ENCODE measurements around the gene CARM1. TPM values are rescaled to one million over a fixed set of nuclear protein-coding genes. Genes with fewer than 3 reads are reported as not detected.

Gene CARM1
- total and polyA plus RNA-seq, 2 donors (not counting 1 experiment from before 2014, with no cell fraction given), result 33.0 to 34.3 TPM

DNA sequence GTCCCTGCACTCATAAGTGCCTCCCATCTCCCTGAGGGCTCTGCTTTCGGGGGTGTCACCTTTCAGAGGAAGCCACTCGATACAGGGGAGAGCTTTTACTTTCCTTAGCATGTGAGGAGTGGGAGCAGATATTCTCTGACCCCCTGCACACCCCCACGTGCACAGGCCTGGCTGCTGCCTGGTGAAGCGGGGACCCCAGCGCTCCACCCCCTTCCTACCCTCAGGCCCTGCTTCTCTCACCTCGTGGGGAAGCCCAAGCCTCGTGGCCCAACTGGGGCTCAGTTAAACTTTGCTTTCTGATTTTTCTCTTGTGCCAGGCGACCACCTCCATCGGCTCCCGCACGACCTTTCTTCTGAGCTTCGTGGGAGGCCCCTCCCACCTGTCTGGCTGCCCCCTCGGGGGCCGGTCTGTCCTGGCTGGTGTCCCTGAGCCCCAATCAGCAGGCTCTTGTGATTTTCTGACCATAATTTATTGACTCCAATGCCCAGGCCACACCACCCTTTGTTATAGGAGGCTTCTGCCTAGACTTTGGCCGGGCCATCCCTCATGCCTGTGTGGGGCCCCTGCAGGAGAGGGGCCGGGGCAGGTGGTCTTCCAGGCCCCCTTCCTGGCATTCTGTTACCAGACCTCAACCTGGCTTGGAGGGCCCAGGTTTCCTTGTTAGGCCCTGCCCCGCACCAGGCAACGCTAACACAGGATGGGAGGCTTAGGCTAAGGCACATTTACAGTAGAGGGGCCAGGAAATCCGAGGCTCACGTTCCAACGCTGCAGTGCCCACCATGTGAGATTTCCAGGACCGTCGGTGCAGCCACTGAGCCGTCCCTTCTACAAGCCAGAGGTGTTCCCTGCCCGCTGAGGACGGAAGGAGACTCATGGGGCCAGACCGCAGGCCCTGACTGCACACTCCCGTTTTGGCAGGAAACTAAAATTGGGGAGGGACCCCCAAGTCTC, 39.1 kb upstream of the CARM1 start:
- CTCF ChIA-PET, result no interaction called here

GRCh38 chr19:10832939-10833296, 38.4 kb upstream of the CARM1 start:
- Histone ChIP-seq H3K4me1 (ENCODE audit: control insufficient read depth in 2 of 2, insufficient read depth in 2 of 2, low read length in 2 of 2) (peaks cover 7 to 17% of the 10 kb centered on the region in 2 donors), H4K20me1 (ENCODE audit: control insufficient read depth, insufficient read depth, low read length, poor library complexity, severe bottlenecking) (peaks cover 7% of the 10 kb centered on the region), H3K9me3 (ENCODE audit: control extremely low read depth in 1 of 3, control insufficient read depth in 2 of 3, insufficient read depth in 1 of 3, low read length in 2 of 3) (peaks cover 0 to 21% (median 9%) of the 10 kb centered on the region in 3 donors), H3K4me3 (ENCODE audit: control extremely low read depth in 1 of 5, extremely low read depth in 1 of 5, insufficient read depth in 1 of 5, low read depth in 2 of 5, low read length in 4 of 5) (no peak overlapping the region), H3K4me2 (replicated peaks; ENCODE audit: low read depth, low read length, poor library complexity, severe bottlenecking) (no peak overlapping the region), H3K27me3 (replicated peaks in 1 of 4; ENCODE audit: control extremely low read depth in 1 of 4, control insufficient read depth in 3 of 4, insufficient read depth in 4 of 4, low read length in 3 of 4) (no peaks in the 10 kb centered on the region), H3K27ac (ENCODE audit: low read length in 2 of 2) (no peak overlapping the region), H3K79me2 (ENCODE audit: control insufficient read depth, insufficient read depth, low read length) (no peaks in the 10 kb centered on the region), H2AFZ (ENCODE audit: insufficient read depth, low read depth, low read length, poor library complexity, severe bottlenecking) (no peak overlapping the region), H3K36me3 (replicated peaks in 1 of 2; ENCODE audit: control extremely low read depth in 1 of 2, control insufficient read depth in 1 of 2, extremely low read depth in 1 of 2, insufficient read depth in 2 of 2, low read length in 1 of 2) (peaks cover 0 to 25% of the 10 kb centered on the region in 2 experiments), H3K9ac (ENCODE audit: low read length) (no peak overlapping the region)
- 94% methylated on average over 18 of the region's 20 CpGs for WGBS (ENCODE audit: insufficient coverage)
- no peak for DNase-seq
- ChIA-PET POLR2A (no interaction called here), CTCF (interaction anchor here (5.0 kb wide), 1 partner anchor 33 kb away, joined by 62 read pairs; no protein-coding TSS in a partner anchor)
- H3K27me3 Mint-ChIP-seq, result no peaks in the 10 kb centered on the region
- intact Hi-C loops (cut with micrococcal nuclease), result no loop called here
- ATAC-seq (ENCODE audit: low read depth), result no peak
- peak overlapping the region; percentile 67 for H3K27ac Mint-ChIP-seq
- TF ChIP-seq, protein P1, sequence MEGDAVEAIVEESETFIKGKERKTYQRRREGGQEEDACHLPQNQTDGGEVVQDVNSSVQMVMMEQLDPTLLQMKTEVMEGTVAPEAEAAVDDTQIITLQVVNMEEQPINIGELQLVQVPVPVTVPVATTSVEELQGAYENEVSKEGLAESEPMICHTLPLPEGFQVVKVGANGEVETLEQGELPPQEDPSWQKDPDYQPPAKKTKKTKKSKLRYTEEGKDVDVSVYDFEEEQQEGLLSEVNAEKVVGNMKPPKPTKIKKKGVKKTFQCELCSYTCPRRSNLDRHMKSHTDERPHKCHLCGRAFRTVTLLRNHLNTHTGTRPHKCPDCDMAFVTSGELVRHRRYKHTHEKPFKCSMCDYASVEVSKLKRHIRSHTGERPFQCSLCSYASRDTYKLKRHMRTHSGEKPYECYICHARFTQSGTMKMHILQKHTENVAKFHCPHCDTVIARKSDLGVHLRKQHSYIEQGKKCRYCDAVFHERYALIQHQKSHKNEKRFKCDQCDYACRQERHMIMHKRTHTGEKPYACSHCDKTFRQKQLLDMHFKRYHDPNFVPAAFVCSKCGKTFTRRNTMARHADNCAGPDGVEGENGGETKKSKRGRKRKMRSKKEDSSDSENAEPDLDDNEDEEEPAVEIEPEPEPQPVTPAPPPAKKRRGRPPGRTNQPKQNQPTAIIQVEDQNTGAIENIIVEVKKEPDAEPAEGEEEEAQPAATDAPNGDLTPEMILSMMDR (IDR thresholded peaks at IDR 0.05), result no peak
- TF ChIP-seq EZH2 (IDR thresholded peaks at IDR 0.05; ENCODE audit: borderline replicate concordance, insufficient read depth, low read depth, low read length, poor library complexity, severe bottlenecking), result no peak
- H3K4me3 Mint-ChIP-seq, result no peak overlapping the region
- H3K9me3 Mint-ChIP-seq (ENCODE audit: insufficient read depth), result peaks cover 3% of the 10 kb centered on the region
- peaks cover 14% of the 10 kb centered on the region for H3K4me1 Mint-ChIP-seq

More for the DNA sequence above, 39.1 kb upstream of the CARM1 start:
- peaks cover 3% of the 10 kb centered on the region for H3K9me3 Mint-ChIP-seq (ENCODE audit: insufficient read depth)
- H3K9ac ChIP-seq (ENCODE audit: low read length), result no peak overlapping the region
- H3K27ac ChIP-seq (ENCODE audit: low read length in 2 of 2), result no peak overlapping the region
- DNase-seq (no peak), ATAC-seq (ENCODE audit: low read depth) (no peak)
- H3K27me3 Mint-ChIP-seq, result no peaks in the 10 kb centered on the region
- no peak overlapping the region for H3K4me2 ChIP-seq (replicated peaks; ENCODE audit: low read depth, low read length, poor library complexity, severe bottlenecking)
- 94% methylated on average over 26 of the region's 28 CpGs for WGBS (ENCODE audit: insufficient coverage)
- intact Hi-C loops (cut with micrococcal nuclease), result no loop called here
- POLR2A ChIA-PET, result no interaction called here
- H3K4me1 Mint-ChIP-seq, result peaks cover 14% of the 10 kb centered on the region
- no peak overlapping the region for H3K4me3 ChIP-seq (ENCODE audit: control extremely low read depth in 1 of 5, extremely low read depth in 1 of 5, insufficient read depth in 1 of 5, low read depth in 2 of 5, low read length in 4 of 5)
- H3K27me3 ChIP-seq (replicated peaks in 1 of 4; ENCODE audit: control extremely low read depth in 1 of 4, control insufficient read depth in 3 of 4, insufficient read depth in 4 of 4, low read length in 3 of 4), result no peaks in the 10 kb centered on the region
- peaks cover 0 to 16% (median 9%) of the 10 kb centered on the region in 3 donors for H3K9me3 ChIP-seq (ENCODE audit: control extremely low read depth in 1 of 3, control insufficient read depth in 2 of 3, insufficient read depth in 1 of 3, low read length in 2 of 3)
- H4K20me1 ChIP-seq (ENCODE audit: control insufficient read depth, insufficient read depth, low read length, poor library complexity, severe bottlenecking), result peaks cover 7% of the 10 kb centered on the region
- peaks cover 7 to 17% of the 10 kb centered on the region in 2 donors for H3K4me1 ChIP-seq (ENCODE audit: control insufficient read depth in 2 of 2, insufficient read depth in 2 of 2, low read length in 2 of 2)
- TF ChIP-seq, protein P1 (IDR thresholded peaks at IDR 0.05), result no peak
- no peak for TF ChIP-seq EZH2 (IDR thresholded peaks at IDR 0.05; ENCODE audit: borderline replicate concordance, insufficient read depth, low read depth, low read length, poor library complexity, severe bottlenecking)
- H3K4me3 Mint-ChIP-seq, result no peak overlapping the region
- no peaks in the 10 kb centered on the region for H3K79me2 ChIP-seq (ENCODE audit: control insufficient read depth, insufficient read depth, low read length)
- H3K27ac Mint-ChIP-seq, result no peak overlapping the region
- H3K36me3 ChIP-seq (replicated peaks in 1 of 2; ENCODE audit: control extremely low read depth in 1 of 2, control insufficient read depth in 1 of 2, extremely low read depth in 1 of 2, insufficient read depth in 2 of 2, low read length in 1 of 2), result peaks cover 0 to 26% of the 10 kb centered on the region in 2 experiments
- no peak overlapping the region for H2AFZ ChIP-seq (ENCODE audit: insufficient read depth, low read depth, low read length, poor library complexity, severe bottlenecking)
